HG03457 (cell line): Measurements from ENCODE around the gene SUSD4.
A peak's percentile ranks its signal among the peaks of the same experiment; 100 is the strongest.

Experiments used
- ATAC-seq: cut with Tn5 transposase; IDR thresholded peaks from one replicate; pipeline ENCODE4 v1.9.1; 2021; ENCODE audit warnings: moderate number of reproducible peaks; ENCODE audit not compliant: unreplicated experiment

Gene SUSD4

DNA sequence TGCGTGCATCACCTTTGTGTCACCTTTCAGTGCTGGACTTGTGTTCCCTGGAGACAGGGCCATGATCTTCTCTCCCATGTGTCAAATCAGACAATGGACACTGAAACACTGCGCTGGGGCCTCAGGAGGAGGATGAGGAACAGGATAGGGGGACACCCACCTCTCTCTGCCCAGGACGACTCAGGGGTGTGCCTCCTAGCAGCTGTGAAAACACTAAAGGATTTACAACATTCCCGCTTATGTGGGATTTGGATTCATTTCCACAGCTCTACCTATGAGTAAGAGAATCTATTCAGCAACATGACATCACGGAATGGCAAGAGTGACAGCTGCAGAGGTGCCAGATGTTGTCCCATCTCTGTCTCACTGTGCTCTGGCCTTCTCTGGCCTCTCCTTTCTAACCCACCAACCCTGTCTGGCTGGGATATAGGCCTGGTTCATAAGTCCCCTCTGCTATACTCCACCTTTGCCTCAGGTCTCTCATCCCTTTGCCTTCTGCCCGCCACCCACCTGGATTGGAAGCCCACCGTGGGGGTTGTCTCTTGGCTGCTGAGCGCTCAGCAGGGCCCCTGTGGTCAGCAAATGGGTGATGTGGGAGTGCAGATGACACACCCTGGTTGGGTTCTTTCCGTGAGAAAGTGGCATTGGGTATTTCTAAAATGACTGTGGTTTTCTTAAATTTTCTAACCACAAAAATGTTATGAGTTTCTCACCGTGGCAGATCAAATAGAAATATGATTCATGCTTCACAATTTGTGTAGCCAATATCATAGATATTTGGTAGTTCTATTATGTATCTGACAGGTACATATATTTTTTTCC lies 173.9 kb downstream of the SUSD4 start:
- ATAC-seq, result peak; percentile 58

DNA sequence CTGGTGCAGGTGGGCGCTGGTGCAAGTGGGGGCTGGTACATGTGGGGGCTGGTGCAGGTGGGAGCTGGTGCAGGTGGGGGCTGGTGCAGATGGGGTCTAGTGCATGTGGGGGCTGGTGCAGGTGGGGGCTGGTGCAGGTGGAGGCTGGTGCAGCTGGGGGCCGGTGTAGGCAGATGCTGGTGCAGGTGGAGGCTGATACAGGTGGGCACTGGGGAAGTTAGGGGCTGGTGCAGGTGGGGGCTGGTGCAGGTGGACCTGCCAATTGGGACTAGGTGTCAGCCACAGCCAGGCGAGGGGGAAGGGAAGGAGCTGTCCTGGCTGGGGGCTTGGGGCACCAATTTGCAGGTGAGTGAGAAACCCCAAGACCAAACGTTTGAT lies 174.5 kb downstream of the SUSD4 start:
- no peak for ATAC-seq

GRCh38 chr1:223188618-223189356 lies 175.2 kb downstream of the SUSD4 start:
- ATAC-seq, result no peak

DNA sequence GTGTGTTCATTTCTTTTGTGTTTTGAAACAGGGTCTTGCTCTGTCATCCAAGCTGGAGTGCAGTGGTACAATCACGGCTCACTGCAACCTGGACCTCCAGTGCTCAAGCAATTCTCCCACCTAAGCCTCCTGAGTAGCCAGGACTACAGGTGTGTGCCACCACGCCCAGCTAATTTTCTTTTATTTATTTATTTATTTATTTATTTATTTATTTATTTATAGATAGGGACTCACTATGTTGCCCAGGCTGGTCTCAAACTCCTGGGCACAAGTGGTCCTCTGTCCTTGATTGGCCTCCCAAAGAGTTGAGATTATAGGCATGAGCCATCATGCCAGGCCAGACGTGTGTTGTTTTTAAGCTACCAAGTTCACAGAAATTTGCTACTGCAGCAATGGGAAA lies 177.2 kb downstream of the SUSD4 start:
- ATAC-seq, result no peak

DNA sequence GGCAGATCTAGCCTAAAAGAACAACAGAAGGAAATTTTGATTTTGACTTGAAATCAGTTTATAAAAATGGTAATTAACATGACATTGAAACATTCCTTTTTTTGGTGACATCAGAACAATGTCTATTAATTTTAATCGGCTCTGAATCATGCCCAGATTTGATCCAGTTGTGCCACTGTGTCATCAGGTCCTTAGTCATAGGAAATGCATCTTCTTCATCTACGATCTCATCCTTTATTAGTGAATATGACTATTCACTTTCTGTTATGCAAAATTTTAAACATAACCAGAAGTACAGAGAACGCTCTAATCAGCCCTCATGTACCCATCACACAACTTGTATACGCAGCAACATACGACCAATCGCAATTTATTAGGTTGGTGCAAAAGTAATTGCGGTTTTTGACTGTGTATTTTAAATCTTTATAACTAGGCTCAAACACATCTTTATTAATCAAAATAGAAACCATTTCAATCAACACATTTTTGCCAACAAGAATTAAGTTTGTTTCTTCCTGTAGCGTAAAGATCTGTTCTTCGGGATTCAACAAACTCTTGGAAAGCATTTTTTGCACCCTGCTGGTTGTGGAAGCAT lies 180.6 kb downstream of the SUSD4 start:
- no peak for ATAC-seq

- no peak for ATAC-seq
These were observed 183.2 kb downstream of the SUSD4 start for GRCh38 chr1:223180731-223181321.

- no peak for ATAC-seq
These were observed 184.2 kb downstream of the SUSD4 start for GRCh38 chr1:223179786-223180185.

- no peak for ATAC-seq
These were observed 184.7 kb downstream of the SUSD4 start for GRCh38 chr1:223179280-223179679.

- no peak for ATAC-seq
These were observed 186.3 kb downstream of the SUSD4 start for GRCh38 chr1:223177681-223178080.

DNA sequence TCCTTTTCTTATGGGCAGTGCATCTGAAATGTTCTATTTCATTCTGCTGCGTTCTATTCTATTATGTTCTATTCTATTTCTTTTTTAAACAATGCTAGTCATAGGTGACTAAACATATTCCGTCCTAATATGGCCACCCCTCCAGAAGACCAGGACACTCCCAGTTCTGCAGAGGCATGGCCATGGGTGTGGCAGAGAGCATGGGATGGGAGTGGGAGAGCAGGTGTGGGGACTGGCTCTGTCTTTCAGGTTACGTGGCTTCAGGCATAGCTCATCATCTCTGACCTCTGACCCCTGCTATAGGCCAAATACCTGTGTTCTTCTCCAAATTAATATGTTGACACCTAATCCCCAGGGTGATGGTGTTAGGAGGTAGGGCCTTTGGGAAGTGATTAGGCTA lies 187.5 kb downstream of the SUSD4 start:
- ATAC-seq, result no peak

DNA sequence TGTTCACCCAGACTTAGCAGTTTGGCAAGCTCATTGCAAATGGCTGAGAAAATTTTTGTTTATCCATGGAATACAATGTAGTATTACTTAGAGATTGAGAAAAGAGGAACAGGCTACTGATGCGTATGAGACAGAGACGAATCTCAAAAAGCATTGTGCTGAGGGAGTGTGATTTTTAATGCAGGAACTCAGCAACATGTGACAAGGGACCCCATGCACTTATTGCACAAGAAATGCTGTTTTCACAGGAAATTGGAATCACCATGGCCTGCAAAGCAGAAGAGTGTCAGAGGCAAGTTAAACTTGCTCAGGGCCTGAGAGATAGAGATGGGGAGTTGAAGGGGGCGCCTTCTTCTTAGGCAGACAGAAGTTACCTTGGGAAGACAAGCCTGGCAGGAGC lies 188.3 kb downstream of the SUSD4 start:
- ATAC-seq, result no peak

DNA sequence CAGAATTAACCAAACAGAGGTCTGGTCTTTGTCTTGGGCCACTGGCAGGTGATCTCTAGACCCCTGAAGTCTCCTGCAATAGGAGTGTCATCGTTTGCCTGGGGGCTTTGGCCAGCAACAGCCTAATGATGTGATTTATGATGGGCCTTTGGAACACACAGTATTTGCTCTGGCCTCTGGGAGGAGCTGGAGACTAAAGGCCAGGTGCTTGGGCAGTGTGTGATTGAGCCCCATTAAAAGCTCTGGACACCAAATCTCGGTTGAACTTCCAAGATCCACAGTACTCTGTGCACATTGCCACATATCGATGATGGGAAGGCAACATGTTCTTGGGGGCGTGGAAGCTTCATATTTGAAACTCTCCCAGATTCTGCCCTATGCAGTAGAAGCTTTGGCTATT lies 188.9 kb downstream of the SUSD4 start:
- no peak for ATAC-seq
